Activated CD8-positive, alpha-beta memory T cell treated with anti-CD3 and anti-CD28 coated beads, Interleukin-2, amount 10 ng/mL, durations not matched to agents 7 days and 5 days (primary cell): ENCODE data around the gene GPR45. TPM values are rescaled to one million over a fixed set of nuclear protein-coding genes. Genes with fewer than 3 reads are reported as not detected.
"Not testable (repeated sequence)": the region's sequence is repeated elsewhere in the genome, so short reads cannot be mapped to it uniquely, and the experiment has no call there.

Experiments used
- ATAC-seq: fragments of 150-1000 bp; cut with Tn5 transposase; one replicate; pipeline ENCODE4 v1.10.0; 2021; ENCODE audit warnings: moderate library complexity
- CTCF ChIA-PET: fragments of 350-600 bp; sonication (Branson Sonifier 250); formaldehyde crosslinking; loops from one replicate; lab custom pipeline; 2021; ENCODE audit warnings: antibody characterized with exemption; lab: Charles Lee
- DNase-seq: peaks from one replicate; pipeline ENCODE4 v3.0.0-alpha.2; 2020
- H3K27ac Mint-ChIP-seq: one replicate; pipeline ENCODE4 v1.8.0; 2021; ENCODE audit warnings: mild to moderate bottlenecking, mixed read lengths
- H3K27me3 Mint-ChIP-seq: one replicate; pipeline ENCODE4 v1.8.0; 2021; ENCODE audit warnings: mixed read lengths
- H3K36me3 Mint-ChIP-seq: one replicate; pipeline ENCODE4 v1.8.0; 2021; ENCODE audit warnings: mild to moderate bottlenecking, mixed read lengths
- H3K4me1 Mint-ChIP-seq: one replicate; pipeline ENCODE4 v1.8.0; 2021; ENCODE audit warnings: mixed read lengths
- H3K4me3 Mint-ChIP-seq: one replicate; pipeline ENCODE4 v1.8.0; 2021; ENCODE audit warnings: mild to moderate bottlenecking, moderate library complexity, mixed read lengths
- H3K9me3 Mint-ChIP-seq: one replicate; pipeline ENCODE4 v1.8.0; 2022; ENCODE audit warnings: low read depth, mixed read lengths
- total RNA-seq, 2 experiments: library from RNA; stranded (reverse); gene quantifications; one replicate each; pipeline ENCODE4 v1.2.3, GENCODE V29; 2021

GPR45 gene
- total RNA-seq, 2 experiments from 2014 or later: not detected

GRCh38 chr2:105242286-105242993, 897 bp downstream of the GPR45 start:
- CTCF ChIA-PET: interaction anchor here (1.4 to 1.8 kb wide), 2 partner anchors 127 to 129 kb away, joined by 4 to 5 read pairs; no protein-coding TSS in a partner anchor
- Mint-ChIP-seq H3K4me1 (peaks cover 4% of the 10 kb centered on the region), H3K4me3 (no peak overlapping the region), H3K36me3 (no peaks in the 10 kb centered on the region), H3K9me3 (no peaks in the 10 kb centered on the region), H3K27me3 (peaks cover 9% of the 10 kb centered on the region), H3K27ac (no peak overlapping the region)
- DNase-seq (no peak), ATAC-seq (no peak)

- ATAC-seq (no peak), DNase-seq (no peak)
- CTCF ChIA-PET: interaction anchor here (0.7 to 1.8 kb wide), 6 partner anchors 14 to 141 kb away, joined by 3 to 5 read pairs (median 4); no protein-coding TSS in a partner anchor
- Mint-ChIP-seq H3K27ac (no peak overlapping the region), H3K4me1 (no peaks in the 10 kb centered on the region), H3K4me3 (no peak overlapping the region), H3K9me3 (no peaks in the 10 kb centered on the region), H3K36me3 (no peaks in the 10 kb centered on the region), H3K27me3 (peaks cover 6% of the 10 kb centered on the region)
Measured at GRCh38 chr2:105243961-105244360, 2.4 kb downstream of the GPR45 start.

GRCh38 chr2:105244451-105244850, 2.9 kb downstream of the GPR45 start:
- Mint-ChIP-seq H3K9me3 (no peaks in the 10 kb centered on the region), H3K4me1 (no peaks in the 10 kb centered on the region), H3K36me3 (no peaks in the 10 kb centered on the region), H3K4me3 (no peak overlapping the region), H3K27me3 (peaks cover under 1% of the 10 kb centered on the region), H3K27ac (no peak overlapping the region)
- DNase-seq: no peak
- no peak for ATAC-seq
- CTCF ChIA-PET: interaction anchor here (1.0 to 1.8 kb wide), 4 partner anchors 11 to 142 kb away, joined by 3 to 5 read pairs (median 4); no protein-coding TSS in a partner anchor

GRCh38 chr2:105248316-105249070, 7.0 kb downstream of the GPR45 start:
- no peak overlapping the region for H3K27ac Mint-ChIP-seq
- no peaks in the 10 kb centered on the region for H3K27me3 Mint-ChIP-seq
- CTCF ChIA-PET: no interaction called here
- DNase-seq (no peak), ATAC-seq (no peak)
- H3K4me3 Mint-ChIP-seq: no peak overlapping the region
- no peaks in the 10 kb centered on the region for H3K4me1 Mint-ChIP-seq
- no peaks in the 10 kb centered on the region for H3K36me3 Mint-ChIP-seq
- H3K9me3 Mint-ChIP-seq: no peaks in the 10 kb centered on the region

GRCh38 chr2:105249181-105249580, 7.6 kb downstream of the GPR45 start:
- no peaks in the 10 kb centered on the region for H3K9me3 Mint-ChIP-seq
- DNase-seq (no peak), ATAC-seq (no peak)
- no peak overlapping the region for H3K27ac Mint-ChIP-seq
- H3K4me3 Mint-ChIP-seq: no peak overlapping the region
- CTCF ChIA-PET: no interaction called here
- no peaks in the 10 kb centered on the region for H3K27me3 Mint-ChIP-seq
- no peaks in the 10 kb centered on the region for H3K4me1 Mint-ChIP-seq
- H3K36me3 Mint-ChIP-seq: no peaks in the 10 kb centered on the region

DNA sequence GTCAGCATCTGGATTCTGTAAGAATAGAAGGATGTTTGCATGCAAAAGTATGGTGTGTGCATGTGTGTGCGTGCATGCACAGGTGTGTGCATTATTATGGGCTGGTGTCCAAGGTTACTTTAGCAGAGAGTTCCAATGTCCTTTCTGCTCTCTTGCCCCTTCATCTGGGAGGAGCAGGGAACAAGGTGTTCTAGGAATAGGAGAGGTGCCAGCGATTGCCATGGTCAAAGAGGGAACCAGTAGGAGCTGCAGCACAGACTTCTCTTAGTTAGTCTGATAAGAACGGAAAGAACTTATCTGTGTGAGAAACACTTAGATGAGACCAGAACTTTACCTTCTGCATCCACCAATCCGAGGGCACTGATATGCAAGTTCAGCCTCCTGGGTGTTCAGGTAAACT, 8.3 kb downstream of the GPR45 start:
- H3K27me3 Mint-ChIP-seq: no peaks in the 10 kb centered on the region
- H3K27ac Mint-ChIP-seq: no peak overlapping the region
- no peak overlapping the region for H3K4me3 Mint-ChIP-seq
- no peaks in the 10 kb centered on the region for H3K4me1 Mint-ChIP-seq
- no peak for ATAC-seq
- H3K9me3 Mint-ChIP-seq: no peaks in the 10 kb centered on the region
- DNase-seq: no peak
- H3K36me3 Mint-ChIP-seq: no peaks in the 10 kb centered on the region
- CTCF ChIA-PET: interaction anchor here (0.6 kb wide), 1 partner anchor 12 kb away, joined by 5 read pairs; no protein-coding TSS in a partner anchor

GRCh38 chr2:105251016-105251648, 9.6 kb downstream of the GPR45 start:
- H3K4me1 Mint-ChIP-seq, DNase-seq, H3K36me3 Mint-ChIP-seq, H3K4me3 Mint-ChIP-seq, CTCF ChIA-PET, H3K27me3 Mint-ChIP-seq, H3K9me3 Mint-ChIP-seq, H3K27ac Mint-ChIP-seq, ATAC-seq: not testable (repeated sequence)

DNA sequence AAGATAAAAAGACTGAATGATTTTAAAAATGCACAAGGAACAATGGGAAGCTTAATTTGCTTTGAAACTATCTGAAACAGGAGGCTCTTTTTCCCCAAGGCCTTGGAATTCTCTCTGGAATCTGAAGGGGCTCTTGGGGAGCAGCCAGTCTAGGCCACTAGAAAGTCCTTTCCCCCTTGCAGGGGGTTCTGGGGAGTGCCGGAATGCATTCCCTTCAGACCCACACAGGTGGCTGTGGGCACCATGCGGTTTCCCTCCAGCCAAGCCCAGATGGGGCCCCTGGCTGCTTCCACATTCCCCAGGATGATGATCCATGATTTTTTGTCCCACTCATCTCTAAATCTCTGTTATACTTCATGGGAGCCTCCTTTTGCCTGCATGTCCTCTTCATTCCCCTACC, 10.7 kb downstream of the GPR45 start:
- ATAC-seq (no peak), DNase-seq (no peak)
- Mint-ChIP-seq H3K4me3 (no peak overlapping the region), H3K4me1 (no peaks in the 10 kb centered on the region), H3K27ac (no peak overlapping the region), H3K9me3 (no peaks in the 10 kb centered on the region), H3K36me3 (no peaks in the 10 kb centered on the region), H3K27me3 (peaks cover 4% of the 10 kb centered on the region)
- CTCF ChIA-PET: no interaction called here

GRCh38 chr2:105254531-105255210, 13.1 kb downstream of the GPR45 start:
- Mint-ChIP-seq H3K27ac (no peak overlapping the region), H3K36me3 (no peaks in the 10 kb centered on the region), H3K9me3 (no peaks in the 10 kb centered on the region), H3K4me3 (no peak overlapping the region), H3K27me3 (peaks cover 4% of the 10 kb centered on the region), H3K4me1 (no peaks in the 10 kb centered on the region)
- DNase-seq (no peak), ATAC-seq (no peak)
- CTCF ChIA-PET: no interaction called here

DNA sequence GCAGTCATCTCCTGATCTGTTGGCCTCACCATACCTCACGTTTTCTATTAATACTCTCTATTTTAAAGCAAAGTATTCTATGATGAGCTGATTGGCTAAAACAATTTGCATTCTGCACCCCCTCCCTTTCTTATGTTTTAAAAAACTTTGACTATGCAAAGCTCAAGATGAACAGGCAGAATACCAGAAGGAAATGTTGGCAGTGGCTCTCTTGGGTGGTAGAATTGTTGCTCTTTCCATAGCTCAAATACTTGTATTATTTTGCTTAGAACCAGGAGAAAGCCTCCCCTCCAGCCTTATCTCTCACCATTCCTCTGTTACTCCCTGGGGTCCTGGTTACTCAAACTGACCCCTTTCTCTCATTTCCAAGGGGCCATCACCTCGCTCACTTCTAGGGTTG, 14.4 kb downstream of the GPR45 start:
- ATAC-seq (no peak), DNase-seq (no peak)
- no peaks in the 10 kb centered on the region for H3K9me3 Mint-ChIP-seq
- no peaks in the 10 kb centered on the region for H3K36me3 Mint-ChIP-seq
- H3K4me1 Mint-ChIP-seq: no peaks in the 10 kb centered on the region
- no peak overlapping the region for H3K4me3 Mint-ChIP-seq
- no peak overlapping the region for H3K27ac Mint-ChIP-seq
- CTCF ChIA-PET: interaction anchor here (0.9 kb wide), 1 partner anchor 17 kb away, joined by 3 read pairs; no protein-coding TSS in a partner anchor
- peaks cover 4% of the 10 kb centered on the region for H3K27me3 Mint-ChIP-seq

- no peak for ATAC-seq
- no peaks in the 10 kb centered on the region for H3K9me3 Mint-ChIP-seq
- no peak for DNase-seq
- no peak overlapping the region for H3K4me3 Mint-ChIP-seq
- CTCF ChIA-PET: interaction anchor here (0.9 kb wide), 1 partner anchor 18 kb away, joined by 3 read pairs; no protein-coding TSS in a partner anchor
- peaks cover 4% of the 10 kb centered on the region for H3K27me3 Mint-ChIP-seq
- H3K27ac Mint-ChIP-seq: no peak overlapping the region
- H3K36me3 Mint-ChIP-seq: no peaks in the 10 kb centered on the region
- no peaks in the 10 kb centered on the region for H3K4me1 Mint-ChIP-seq
Measured at GRCh38 chr2:105256431-105257047, 15.0 kb downstream of the GPR45 start.

DNA sequence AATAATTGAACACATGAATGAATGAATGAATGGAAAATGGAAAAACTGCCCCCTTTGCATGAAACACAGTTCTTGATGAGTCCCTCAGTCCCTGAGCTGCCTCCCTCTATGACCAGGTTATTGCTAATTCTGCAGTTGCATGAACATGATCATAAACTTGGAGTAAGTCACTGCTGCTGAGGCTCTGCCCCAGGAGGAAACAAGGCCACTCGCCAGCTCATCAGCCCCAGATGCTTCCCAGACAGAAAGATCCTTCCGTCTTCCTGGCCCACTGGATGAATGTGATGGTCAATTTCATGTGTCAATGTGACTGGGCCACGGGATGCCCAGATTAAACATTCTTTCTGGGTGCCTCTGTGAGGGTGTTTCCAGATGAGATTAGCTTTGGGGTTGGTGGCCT, 16.4 kb downstream of the GPR45 start:
- Mint-ChIP-seq H3K4me3 (no peak overlapping the region), H3K27me3 (peaks cover 4% of the 10 kb centered on the region)

More for the DNA sequence above, 16.4 kb downstream of the GPR45 start:
- no peaks in the 10 kb centered on the region for H3K36me3 Mint-ChIP-seq
- no peak for DNase-seq
- no peak overlapping the region for H3K27ac Mint-ChIP-seq
- CTCF ChIA-PET: interaction anchor here (0.9 to 2.0 kb wide), 2 partner anchors 15 to 28 kb away, joined by 3 to 4 read pairs; no protein-coding TSS in a partner anchor
- H3K9me3 Mint-ChIP-seq: no peaks in the 10 kb centered on the region
- no peak for ATAC-seq
- no peaks in the 10 kb centered on the region for H3K4me1 Mint-ChIP-seq
